ENCODE results near the gene AQP12B. TPM values are rescaled to one million over a fixed set of nuclear protein-coding genes. Genes with fewer than 3 reads are reported as not detected.

AQP12B gene
- total and polyA plus RNA-seq, 3 donors from 2014 or later: not detected

DNA sequence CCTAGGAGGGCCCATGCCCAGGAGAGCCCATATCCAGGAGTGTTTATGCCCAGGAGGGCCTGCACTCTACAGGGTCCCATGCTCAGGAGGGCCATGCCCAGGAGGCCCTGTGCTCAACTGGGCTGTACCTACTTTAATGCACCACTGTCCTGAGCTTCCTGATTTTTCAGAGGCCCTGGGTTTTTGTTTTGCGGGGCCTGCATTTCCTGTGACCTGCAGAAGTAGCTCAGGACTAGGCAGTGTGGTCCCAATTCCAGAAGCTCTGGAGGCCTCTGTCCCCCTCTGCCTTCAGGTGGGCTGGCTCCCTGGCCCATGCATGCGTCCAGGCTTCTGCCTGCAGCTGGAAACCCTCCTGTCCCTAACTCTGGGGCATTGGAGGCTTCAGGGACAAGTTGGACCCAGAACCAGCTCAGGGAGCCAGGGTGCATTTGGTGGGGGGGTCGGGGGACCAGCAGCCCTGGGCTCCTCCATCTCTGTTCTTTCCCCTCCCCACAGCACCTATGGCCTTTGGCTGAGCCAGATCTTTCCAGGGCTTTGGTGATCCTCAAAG lies 46.6 kb downstream of the AQP12B start:
- 75 to 92% methylated on average over 1 to 3 of the region's 3 CpGs for WGBS, 2 donors
- Histone ChIP-seq H3K4me1 (peaks cover 16% of the 10 kb centered on the region), H3K27me3 (no peaks in the 10 kb centered on the region), H3K9me3 (no peaks in the 10 kb centered on the region), H3K27ac (no peak overlapping the region), H3K4me3 (no peak overlapping the region), H3K36me3 (ENCODE audit: low read depth, missing control alignments) (no peaks in the 10 kb centered on the region)
- intact Hi-C loops (cut with DNase I; ENCODE audit: low total_unique reads): no loop called here
- DNase-seq: no peak
- TF ChIP-seq, protein P1, sequence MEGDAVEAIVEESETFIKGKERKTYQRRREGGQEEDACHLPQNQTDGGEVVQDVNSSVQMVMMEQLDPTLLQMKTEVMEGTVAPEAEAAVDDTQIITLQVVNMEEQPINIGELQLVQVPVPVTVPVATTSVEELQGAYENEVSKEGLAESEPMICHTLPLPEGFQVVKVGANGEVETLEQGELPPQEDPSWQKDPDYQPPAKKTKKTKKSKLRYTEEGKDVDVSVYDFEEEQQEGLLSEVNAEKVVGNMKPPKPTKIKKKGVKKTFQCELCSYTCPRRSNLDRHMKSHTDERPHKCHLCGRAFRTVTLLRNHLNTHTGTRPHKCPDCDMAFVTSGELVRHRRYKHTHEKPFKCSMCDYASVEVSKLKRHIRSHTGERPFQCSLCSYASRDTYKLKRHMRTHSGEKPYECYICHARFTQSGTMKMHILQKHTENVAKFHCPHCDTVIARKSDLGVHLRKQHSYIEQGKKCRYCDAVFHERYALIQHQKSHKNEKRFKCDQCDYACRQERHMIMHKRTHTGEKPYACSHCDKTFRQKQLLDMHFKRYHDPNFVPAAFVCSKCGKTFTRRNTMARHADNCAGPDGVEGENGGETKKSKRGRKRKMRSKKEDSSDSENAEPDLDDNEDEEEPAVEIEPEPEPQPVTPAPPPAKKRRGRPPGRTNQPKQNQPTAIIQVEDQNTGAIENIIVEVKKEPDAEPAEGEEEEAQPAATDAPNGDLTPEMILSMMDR (IDR thresholded peaks at IDR 0.05): no peak
- TF ChIP-seq POLR2A (IDR thresholded peaks at IDR 0.05): no peak

DNA sequence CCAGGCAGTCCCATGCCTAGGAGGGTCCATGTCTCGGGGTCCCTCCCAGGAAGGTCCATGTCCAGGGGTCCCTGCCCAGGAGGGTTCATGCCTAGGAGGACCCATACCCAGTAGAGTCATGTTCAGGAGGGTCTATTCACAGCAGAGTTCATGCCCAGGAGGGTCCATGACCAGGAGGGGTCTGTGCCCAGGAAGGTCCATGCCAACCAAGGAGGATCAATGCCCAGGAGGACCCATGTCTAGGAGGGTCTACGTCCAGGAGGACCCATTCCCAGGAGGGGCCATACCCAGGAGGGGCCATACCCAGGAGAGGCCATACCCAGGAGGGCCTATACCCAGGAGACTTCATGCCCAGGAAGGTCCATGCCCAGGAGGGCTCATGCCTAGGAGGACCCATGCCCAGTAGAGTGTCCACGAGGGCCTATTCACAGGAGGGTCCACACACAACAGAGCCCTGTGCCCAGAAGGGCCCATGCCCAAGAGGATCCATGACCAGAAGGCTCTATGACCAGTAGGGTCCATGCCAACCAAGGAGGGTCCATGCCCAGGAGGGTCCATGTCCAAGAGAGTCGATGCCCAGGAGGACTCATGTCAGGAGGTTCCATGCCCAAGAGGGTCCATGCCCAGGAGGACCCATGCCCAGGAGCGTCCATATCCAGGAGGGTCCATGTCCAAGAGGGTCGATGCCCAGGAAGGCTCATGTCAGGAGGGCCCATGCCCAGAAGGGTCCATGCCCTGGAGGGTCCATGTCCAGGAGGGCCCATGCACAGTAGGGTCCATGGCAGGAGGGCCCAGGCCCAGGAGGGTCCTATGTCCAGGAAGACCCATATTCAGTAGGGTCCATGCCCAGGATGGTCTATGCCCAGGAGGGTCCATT lies 47.3 kb downstream of the AQP12B start:
- no peak overlapping the region for H3K27ac ChIP-seq
- 91 to 100% methylated on average over 1 to 6 of the region's 6 CpGs for WGBS, 2 donors
- no peaks in the 10 kb centered on the region for H3K36me3 ChIP-seq (ENCODE audit: low read depth, missing control alignments)
- intact Hi-C loops (cut with DNase I; ENCODE audit: low total_unique reads): no loop called here
- H3K9me3 ChIP-seq: no peaks in the 10 kb centered on the region
- no peak for DNase-seq
- H3K27me3 ChIP-seq: no peaks in the 10 kb centered on the region
- TF ChIP-seq POLR2A (IDR thresholded peaks at IDR 0.05): no peak
- TF ChIP-seq, protein P1 (IDR thresholded peaks at IDR 0.05): no peak
- no peak overlapping the region for H3K4me3 ChIP-seq
- peaks cover 16% of the 10 kb centered on the region for H3K4me1 ChIP-seq

DNA sequence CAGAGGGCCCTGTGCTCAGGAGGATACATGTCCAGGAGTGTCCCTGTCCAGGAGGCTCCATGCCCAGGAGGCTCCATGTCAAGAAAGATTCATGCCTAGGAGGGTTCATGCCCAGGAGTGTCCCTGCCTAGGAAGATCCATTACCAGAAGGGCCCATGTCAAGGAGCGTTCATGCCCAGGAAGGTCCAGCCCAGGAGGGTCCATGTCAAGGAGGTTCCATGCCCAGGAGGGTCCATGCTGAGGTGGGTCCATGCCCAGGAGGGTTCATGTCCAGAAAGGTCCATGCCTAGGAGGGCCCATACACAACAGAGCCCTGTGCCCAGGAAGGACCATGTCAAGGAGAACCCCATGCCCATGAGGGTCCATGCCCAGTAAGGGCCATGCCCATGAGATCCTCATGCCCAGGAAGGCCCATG lies 50.4 kb downstream of the AQP12B start:
- Histone ChIP-seq H3K4me3 (no peak overlapping the region), H3K9me3 (no peaks in the 10 kb centered on the region), H3K4me1 (peaks cover 3% of the 10 kb centered on the region), H3K36me3 (ENCODE audit: low read depth, missing control alignments) (no peaks in the 10 kb centered on the region), H3K27ac (no peak overlapping the region), H3K27me3 (no peaks in the 10 kb centered on the region)
- 93% methylated on average over 1 of the region's 1 CpG; no CpG with 5 or more reads in 1 of the 2 donors for WGBS, 2 donors
- no peak for DNase-seq
- intact Hi-C loops (cut with DNase I; ENCODE audit: low total_unique reads): no loop called here
- TF ChIP-seq, protein P1 (IDR thresholded peaks at IDR 0.05): no peak
- TF ChIP-seq POLR2A (IDR thresholded peaks at IDR 0.05): no peak

DNA sequence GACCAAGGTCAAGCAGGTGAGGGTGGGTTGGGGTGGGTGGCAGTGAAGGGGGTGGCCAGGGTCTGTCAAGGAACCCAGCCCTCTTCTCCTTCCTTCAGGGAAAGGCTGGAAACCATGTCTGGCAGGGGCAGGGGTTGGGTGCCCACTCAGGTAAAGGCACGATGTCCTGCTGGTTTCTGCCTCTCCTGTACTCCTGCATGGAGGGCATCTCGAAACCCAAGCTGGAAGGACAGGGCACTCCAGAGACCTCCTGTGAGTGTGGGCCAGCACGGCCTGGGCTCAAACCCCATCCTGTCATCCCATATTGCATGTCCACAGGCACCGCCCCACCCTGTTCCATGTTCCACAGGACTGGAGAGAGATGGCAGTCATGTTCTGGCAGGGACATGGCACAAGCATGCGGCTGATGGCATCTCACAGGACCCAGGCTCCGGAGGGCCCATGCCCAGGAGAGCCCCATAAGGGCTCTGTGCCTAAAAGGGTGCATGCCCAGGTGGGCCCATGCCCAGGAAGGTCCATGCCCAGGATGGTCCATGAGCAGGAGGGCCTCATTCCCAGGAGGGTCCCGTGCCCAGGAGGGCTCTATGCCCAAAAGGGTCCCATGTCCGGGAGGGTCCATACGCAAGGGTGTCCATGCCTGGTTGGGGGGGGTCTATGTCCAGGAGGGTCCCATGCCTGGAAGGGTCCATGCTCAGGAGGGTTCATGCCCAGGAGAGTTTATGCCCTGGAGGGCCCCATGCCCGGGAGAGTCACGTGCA lies 51.0 kb downstream of the AQP12B start:
- Histone ChIP-seq H3K36me3 (ENCODE audit: low read depth, missing control alignments) (no peaks in the 10 kb centered on the region), H3K27me3 (no peaks in the 10 kb centered on the region), H3K4me1 (peaks cover 4% of the 10 kb centered on the region), H3K4me3 (no peak overlapping the region), H3K9me3 (no peaks in the 10 kb centered on the region), H3K27ac (no peak overlapping the region)
- intact Hi-C loops (cut with DNase I; ENCODE audit: low total_unique reads): no loop called here
- no peak for TF ChIP-seq POLR2A (IDR thresholded peaks at IDR 0.05)
- TF ChIP-seq, protein P1 (IDR thresholded peaks at IDR 0.05): no peak
- no peak for DNase-seq
- 84 to 96% methylated on average over 4 to 11 of the region's 11 CpGs for WGBS, 2 donors

Measured in testis (tissue), 3 donors.